Activated naive CD4-positive, alpha-beta T cell treated with anti-CD3 and anti-CD28 coated beads for 36 hours (primary cell): ENCODE results near the gene PRDX1. TPM values are rescaled to one million over a fixed set of nuclear protein-coding genes. Genes with fewer than 3 reads are reported as not detected.

Source experiments
- CTCF ChIA-PET: fragments of 350-600 bp; sonication (Branson Sonifier 250); formaldehyde crosslinking; loops from one replicate; lab custom pipeline; 2021; ENCODE audit warnings: antibody characterized with exemption; lab: Charles Lee
- DNase-seq: peaks from one replicate; pipeline ENCODE4 v3.0.0-alpha.2; 2020
- H3K27ac Mint-ChIP-seq: one replicate; pipeline ENCODE4 v1.8.0; 2021; ENCODE audit warnings: mild to moderate bottlenecking, mixed read lengths
- H3K27me3 Mint-ChIP-seq: one replicate; pipeline ENCODE4 v1.8.0; 2021; ENCODE audit warnings: low read depth, mixed read lengths
- H3K36me3 Mint-ChIP-seq: one replicate; pipeline ENCODE4 v1.8.0; 2021; ENCODE audit warnings: low read depth, mixed read lengths
- H3K4me1 Mint-ChIP-seq: one replicate; pipeline ENCODE4 v1.8.0; 2021; ENCODE audit warnings: low read depth, mixed read lengths
- H3K4me3 Mint-ChIP-seq: one replicate; pipeline ENCODE4 v1.8.0; 2021; ENCODE audit warnings: mild to moderate bottlenecking, moderate library complexity, mixed read lengths
- H3K9me3 Mint-ChIP-seq: one replicate; pipeline ENCODE4 v1.8.0; 2021; ENCODE audit warnings: mixed read lengths
- intact Hi-C: fragments of 100-400 bp; cut with micrococcal nuclease; formaldehyde crosslinking; loops from one replicate; pipeline ENCODE4 v1.15.1; 2023
- total RNA-seq, 2 experiments: library from RNA; stranded (reverse); gene quantifications; one replicate each; pipeline ENCODE4 v1.2.3, GENCODE V29; 2021

Gene PRDX1
- total RNA-seq, 2 experiments from 2014 or later = 596 to 641 TPM

GRCh38 chr1:45551684-45552083 is 30.0 kb upstream of the PRDX1 start:
- Mint-ChIP-seq H3K27ac (peak overlapping the region; percentile 94), H3K4me1 (peaks cover 15% of the 10 kb centered on the region), H3K9me3 (no peaks in the 10 kb centered on the region), H3K4me3 (peak overlapping the region; percentile 96), H3K36me3 (peaks cover 15% of the 10 kb centered on the region), H3K27me3 (no peaks in the 10 kb centered on the region)
- DNase-seq = no peak
- intact Hi-C loops = loop anchor here (1.0 kb wide), 2 partner anchors 32 to 248 kb away; no protein-coding TSS in a partner anchor
- CTCF ChIA-PET = interaction anchor here (0.8 to 3.7 kb wide), 6 partner anchors 9 to 39 kb away, joined by 4 to 21 read pairs (median 6); partner anchors contain the start of gene PRDX1

- H3K4me3 Mint-ChIP-seq = peak within 1 kb of the TSS; percentile 96
- intact Hi-C loops = loop anchor here (1.0 kb wide), 4 partner anchors 28 to 247 kb away; no protein-coding TSS in a partner anchor
- peak within 1 kb of the TSS; percentile 94 for H3K27ac Mint-ChIP-seq
- H3K36me3 Mint-ChIP-seq = peaks cover 15% of the 10 kb centered on the region
- peaks cover 19% of the 10 kb centered on the region for H3K4me1 Mint-ChIP-seq
- no peaks in the 10 kb centered on the region for H3K9me3 Mint-ChIP-seq
- H3K27me3 Mint-ChIP-seq = no peaks in the 10 kb centered on the region
- DNase-seq = peak; percentile 93
- CTCF ChIA-PET = interaction anchor here (0.8 to 2.3 kb wide), 7 partner anchors 8 to 38 kb away, joined by 4 to 9 read pairs (median 4); partner anchors contain the start of gene PRDX1
Observed at GRCh38 chr1:45550401-45551351, 29.0 kb upstream of the PRDX1 start, which contains the start of gene AKR1A1. Gene AKR1A1 (plus strand): TSS chr1:45550826. CDS start chr1:45561795, 10,969 bp downstream.

GRCh38 chr1:45545553-45546310 is 24.0 kb upstream of the PRDX1 start:
- Mint-ChIP-seq H3K4me3 (no peak overlapping the region), H3K9me3 (no peaks in the 10 kb centered on the region), H3K4me1 (peaks cover 37% of the 10 kb centered on the region), H3K27me3 (no peaks in the 10 kb centered on the region), H3K27ac (no peak overlapping the region), H3K36me3 (no peaks in the 10 kb centered on the region)
- intact Hi-C loops = loop anchor here (1.0 kb wide), 1 partner anchor 141 kb away; the partner anchor contains the start of gene GPBP1L1
- CTCF ChIA-PET = interaction anchor here (0.8 to 3.1 kb wide), 3 partner anchors 9 to 33 kb away, joined by 3 to 20 read pairs (median 3); no protein-coding TSS in a partner anchor
- DNase-seq = no peak

- Mint-ChIP-seq H3K9me3 (no peaks in the 10 kb centered on the region), H3K4me3 (no peak overlapping the region), H3K4me1 (peaks cover 34% of the 10 kb centered on the region), H3K27ac (peak overlapping the region; percentile 27), H3K36me3 (no peaks in the 10 kb centered on the region), H3K27me3 (no peaks in the 10 kb centered on the region)
- peak; percentile 62 for DNase-seq
- CTCF ChIA-PET = interaction anchor here (0.6 to 3.1 kb wide), 4 partner anchors 9 to 791 kb away, joined by 3 to 20 read pairs (median 3); no protein-coding TSS in a partner anchor
- intact Hi-C loops = loop anchor here (1.0 kb wide), 1 partner anchor 141 kb away; the partner anchor contains the start of gene GPBP1L1
Observed at GRCh38 chr1:45545019-45545493, 23.4 kb upstream of the PRDX1 start.

GRCh38 chr1:45544530-45544929 is 22.8 kb upstream of the PRDX1 start:
- Mint-ChIP-seq H3K36me3 (no peaks in the 10 kb centered on the region), H3K4me1 (peaks cover 34% of the 10 kb centered on the region), H3K27ac (peak overlapping the region; percentile 55), H3K9me3 (no peaks in the 10 kb centered on the region), H3K27me3 (no peaks in the 10 kb centered on the region), H3K4me3 (no peak overlapping the region)
- intact Hi-C loops = loop anchor here (1.0 to 5.0 kb wide), 3 partner anchors 38 to 53 kb away; partner anchors contain the start of genes CCDC163, MMACHC, NASP and TESK2
- CTCF ChIA-PET = interaction anchor here (0.6 to 3.1 kb wide), 4 partner anchors 25 to 791 kb away, joined by 3 to 20 read pairs (median 4); no protein-coding TSS in a partner anchor
- DNase-seq = no peak

- Mint-ChIP-seq H3K36me3 (no peaks in the 10 kb centered on the region), H3K27ac (peak overlapping the region; percentile 74), H3K4me1 (peaks cover 34% of the 10 kb centered on the region), H3K27me3 (no peaks in the 10 kb centered on the region), H3K9me3 (no peaks in the 10 kb centered on the region), H3K4me3 (peak overlapping the region; percentile 25)
- CTCF ChIA-PET = interaction anchor here (0.9 to 3.1 kb wide), 5 partner anchors 19 to 31 kb away, joined by 3 to 20 read pairs (median 4); no protein-coding TSS in a partner anchor
- intact Hi-C loops = loop anchor here (1.0 to 5.0 kb wide), 4 partner anchors 21 to 52 kb away; partner anchors contain the start of genes CCDC163, MMACHC, NASP and TESK2
- DNase-seq = peak; percentile 90
Observed at GRCh38 chr1:45543581-45544417, 22.1 kb upstream of the PRDX1 start.

GRCh38 chr1:45542591-45542990 is 20.9 kb upstream of the PRDX1 start:
- CTCF ChIA-PET = interaction anchor here (0.9 to 1.3 kb wide), 2 partner anchors 8 to 29 kb away, joined by 3 to 4 read pairs; partner anchors contain the start of gene AKR1A1
- no peak overlapping the region for H3K4me3 Mint-ChIP-seq
- H3K27me3 Mint-ChIP-seq = no peaks in the 10 kb centered on the region
- no peak for DNase-seq
- peaks cover 34% of the 10 kb centered on the region for H3K4me1 Mint-ChIP-seq
- intact Hi-C loops = loop anchor here (5.0 kb wide), 1 partner anchor 40 kb away; the partner anchor contains the start of gene NASP
- H3K9me3 Mint-ChIP-seq = no peaks in the 10 kb centered on the region
- no peak overlapping the region for H3K27ac Mint-ChIP-seq
- H3K36me3 Mint-ChIP-seq = no peaks in the 10 kb centered on the region

- CTCF ChIA-PET = no interaction called here
- Mint-ChIP-seq H3K27ac (no peak overlapping the region), H3K9me3 (no peaks in the 10 kb centered on the region), H3K4me3 (no peak overlapping the region), H3K36me3 (no peaks in the 10 kb centered on the region), H3K4me1 (peaks cover 40% of the 10 kb centered on the region), H3K27me3 (no peaks in the 10 kb centered on the region)
- DNase-seq = no peak
- intact Hi-C loops = loop anchor here (5.0 kb wide), 1 partner anchor 41 kb away; the partner anchor contains the start of gene NASP
Observed at GRCh38 chr1:45541193-45541592, 19.5 kb upstream of the PRDX1 start.

- CTCF ChIA-PET = interaction anchor here (1.3 to 2.1 kb wide), 3 partner anchors 9 to 24 kb away, joined by 3 to 5 read pairs (median 5); partner anchors contain the start of gene PRDX1
- Mint-ChIP-seq H3K27me3 (no peaks in the 10 kb centered on the region), H3K36me3 (no peaks in the 10 kb centered on the region), H3K27ac (no peak overlapping the region), H3K4me1 (peaks cover 7% of the 10 kb centered on the region), H3K9me3 (no peaks in the 10 kb centered on the region), H3K4me3 (no peak overlapping the region)
- DNase-seq = no peak
- intact Hi-C loops = no loop called here
Observed at GRCh38 chr1:45536886-45537285, 15.2 kb upstream of the PRDX1 start.

- Mint-ChIP-seq H3K27me3 (no peaks in the 10 kb centered on the region), H3K27ac (no peak overlapping the region), H3K4me3 (no peak overlapping the region), H3K4me1 (peaks cover 7% of the 10 kb centered on the region), H3K36me3 (no peaks in the 10 kb centered on the region), H3K9me3 (no peaks in the 10 kb centered on the region)
- CTCF ChIA-PET = interaction anchor here (1.3 to 2.1 kb wide), 3 partner anchors 10 to 24 kb away, joined by 3 to 5 read pairs (median 5); partner anchors contain the start of gene PRDX1
- intact Hi-C loops = no loop called here
- no peak for DNase-seq
Observed at GRCh38 chr1:45535988-45536766, 14.5 kb upstream of the PRDX1 start.
